Measurements from ENCODE around the gene GZMB.

GZMB gene

GRCh38 chr14:24634158-24634557, at the start of gene GZMB:
TSS of gene GZMB (minus strand) at chr14:24634190. CDS start at chr14:24634160, 30 bp downstream.
- Histone ChIP-seq H3K9ac (ENCODE audit: low read depth, low read length) (no peak within 1 kb of the TSS), H3K27ac (ENCODE audit: low read length) (no peak within 1 kb of the TSS), H3K4me2 (ENCODE audit: insufficient read depth, low read length) (no peak within 1 kb of the TSS), H3K4me1 (ENCODE audit: insufficient read depth, low read length) (no peaks in the 10 kb centered on the region), H3K9me3 (ENCODE audit: insufficient read depth, low read length, severe bottlenecking) (no peaks in the 10 kb centered on the region), H2AFZ (ENCODE audit: low read depth, low read length) (no peak within 1 kb of the TSS), H4K20me1 (ENCODE audit: insufficient read depth, low read length) (no peaks in the 10 kb centered on the region), H3K27me3 (ENCODE audit: insufficient read depth, low read length, poor library complexity) (no peaks in the 10 kb centered on the region), H3K79me2 (ENCODE audit: insufficient read depth, low read length) (no peaks in the 10 kb centered on the region), H3K36me3 (ENCODE audit: insufficient read depth, low read length) (no peaks in the 10 kb centered on the region), H3K4me3 (ENCODE audit: low read depth in 1 of 2, low read length in 2 of 2) (no peak within 1 kb of the TSS)
- ATAC-seq (ENCODE audit: insufficient read depth, low read depth) = no peak
- TF ChIP-seq CTCF (IDR thresholded peaks at IDR 0.05; ENCODE audit: borderline replicate concordance, extremely low read depth, low read length, poor library complexity, severe bottlenecking) = no peak
- no peak for TF ChIP-seq EZH2 (IDR thresholded peaks at IDR 0.05; ENCODE audit: borderline replicate concordance, low read depth, low read length, severe bottlenecking)
- no peak for DNase-seq

- Histone ChIP-seq H3K27ac (ENCODE audit: low read length) (no peak overlapping the region), H3K4me2 (ENCODE audit: insufficient read depth, low read length) (no peak overlapping the region), H3K79me2 (ENCODE audit: insufficient read depth, low read length) (no peaks in the 10 kb centered on the region), H3K4me1 (ENCODE audit: insufficient read depth, low read length) (peaks cover 7% of the 10 kb centered on the region), H3K9ac (ENCODE audit: low read depth, low read length) (no peak overlapping the region), H2AFZ (ENCODE audit: low read depth, low read length) (no peak overlapping the region), H4K20me1 (ENCODE audit: insufficient read depth, low read length) (no peaks in the 10 kb centered on the region), H3K4me3 (ENCODE audit: low read depth in 1 of 2, low read length in 2 of 2) (no peak overlapping the region), H3K36me3 (ENCODE audit: insufficient read depth, low read length) (no peaks in the 10 kb centered on the region), H3K9me3 (ENCODE audit: insufficient read depth, low read length, severe bottlenecking) (no peaks in the 10 kb centered on the region), H3K27me3 (ENCODE audit: insufficient read depth, low read length, poor library complexity) (peaks cover 17% of the 10 kb centered on the region)
- TF ChIP-seq CTCF (IDR thresholded peaks at IDR 0.05; ENCODE audit: borderline replicate concordance, extremely low read depth, low read length, poor library complexity, severe bottlenecking) = no peak
- TF ChIP-seq EZH2 (IDR thresholded peaks at IDR 0.05; ENCODE audit: borderline replicate concordance, low read depth, low read length, severe bottlenecking) = no peak
- DNase-seq = no peak
- no peak for ATAC-seq (ENCODE audit: insufficient read depth, low read depth)
Measured at GRCh38 chr14:24681056-24681455, 47.1 kb upstream of the GZMB start.

GRCh38 chr14:24680516-24680915, 46.5 kb upstream of the GZMB start:
- Histone ChIP-seq H3K27me3 (ENCODE audit: insufficient read depth, low read length, poor library complexity) (peaks cover 17% of the 10 kb centered on the region), H3K4me3 (ENCODE audit: low read depth in 1 of 2, low read length in 2 of 2) (no peak overlapping the region), H3K9me3 (ENCODE audit: insufficient read depth, low read length, severe bottlenecking) (no peaks in the 10 kb centered on the region), H3K4me1 (ENCODE audit: insufficient read depth, low read length) (peaks cover 7% of the 10 kb centered on the region), H3K36me3 (ENCODE audit: insufficient read depth, low read length) (no peaks in the 10 kb centered on the region), H3K27ac (ENCODE audit: low read length) (no peak overlapping the region), H2AFZ (ENCODE audit: low read depth, low read length) (no peak overlapping the region), H3K9ac (ENCODE audit: low read depth, low read length) (no peak overlapping the region), H4K20me1 (ENCODE audit: insufficient read depth, low read length) (no peaks in the 10 kb centered on the region), H3K79me2 (ENCODE audit: insufficient read depth, low read length) (no peaks in the 10 kb centered on the region), H3K4me2 (ENCODE audit: insufficient read depth, low read length) (no peak overlapping the region)
- TF ChIP-seq CTCF (IDR thresholded peaks at IDR 0.05; ENCODE audit: borderline replicate concordance, extremely low read depth, low read length, poor library complexity, severe bottlenecking) = no peak
- TF ChIP-seq EZH2 (IDR thresholded peaks at IDR 0.05; ENCODE audit: borderline replicate concordance, low read depth, low read length, severe bottlenecking) = no peak
- ATAC-seq (ENCODE audit: insufficient read depth, low read depth) (no peak), DNase-seq (no peak)
